HCT116 (cell line): ENCODE measurements around the gene ALDH7A1. TPM values are rescaled to one million over a fixed set of nuclear protein-coding genes. Genes with fewer than 3 reads are reported as not detected.

Source experiments
- ATAC-seq: fragments of 200-7000 bp; cut with Tn5 transposase; 2 replicates; pipeline ENCODE4 v1.9.1; 2020; ENCODE audit warnings: mild to moderate bottlenecking, moderate library complexity
- BruUV-seq: library from RNA; stranded (reverse); fragments of 400-500 nt; replicated peaks from 2 replicates; lab custom pipeline; 2021; lab: Mats Ljungman, UMichigan
- CTCF ChIA-PET: fragments of 300-600 bp; sonication (Branson Sonifier 250); formaldehyde crosslinking; loops from one replicate; lab custom pipeline; 2021; ENCODE audit warnings: antibody characterized with exemption; lab: Charles Lee
- POLR2A ChIA-PET: fragments of 300-600, 350-600 bp; sonication (Branson Sonifier 250); formaldehyde crosslinking; loops from one replicate; lab custom pipeline; 2021; ENCODE audit warnings: antibody characterized with exemption; lab: Charles Lee
- RAD21 ChIA-PET, 2 experiments: fragments of 300-600 bp; sonication (Branson Sonifier 250); formaldehyde crosslinking; loops; one replicate each; lab custom pipeline; 2023; ENCODE audit warnings: low total read pairs in 2 of 2; ENCODE audit not compliant: uncharacterized antibody in 2 of 2, unreplicated experiment in 2 of 2, low non-redundant PET in 1 of 2; lab: Charles Lee
- DNase-seq: peaks from one replicate; pipeline ENCODE4 v3.0.0-alpha.2; 2010; ENCODE audit warnings: low read depth, low spot score
- H2AFZ ChIP-seq: fragments of 200-600 bp; shearing (Covaris generic), sonication (generic); 2 replicates; pipeline ENCODE4 v1.6.1; 2017; ENCODE audit warnings: low read depth, mixed run types, mixed read lengths, antibody characterized with exemption, low read length; ENCODE audit not compliant: poor library complexity, severe bottlenecking
- H3K27ac ChIP-seq: 2 replicates; pipeline ENCODE4 v1.5.1; 2012; ENCODE audit warnings: low read depth, low read length
- H3K27me3 ChIP-seq: fragments of 200-600 bp; sonication (generic); 2 replicates; pipeline ENCODE4 v1.6.1; 2016; ENCODE audit warnings: mixed run types, low read length, mixed read lengths; ENCODE audit not compliant: insufficient read depth
- H3K36me3 ChIP-seq, 2 experiments: fragments of 200-500 bp in 1 of 2; fragments of 200-600 bp in 1 of 2; sonication (Bioruptor generic) in 1 of 2; sonication (generic) in 1 of 2; 2 replicates each; pipeline versions ENCODE4 v1.5.1 to v1.6.1; 2014 to 2016; ENCODE audit warnings: low read length in 2 of 2, inconsistent platforms in 1 of 2, mixed read lengths in 1 of 2, mixed run types in 1 of 2; ENCODE audit not compliant: insufficient read depth in 2 of 2, control insufficient read depth in 1 of 2
- H3K4me1 ChIP-seq, 2 experiments: fragments of 200-600 bp in 1 of 2; sonication (generic) in 1 of 2; 2 replicates each; pipeline versions ENCODE4 v1.5.1 to v1.6.1; 2012 to 2017; ENCODE audit warnings: low read length in 2 of 2, inconsistent platforms in 1 of 2, mild to moderate bottlenecking in 1 of 2, mixed read lengths in 1 of 2, mixed run types in 1 of 2, moderate library complexity in 1 of 2; ENCODE audit not compliant: insufficient read depth in 2 of 2, control insufficient read depth in 1 of 2
- H3K4me2 ChIP-seq: fragments of 200-600 bp; sonication (generic); 2 replicates; pipeline ENCODE4 v1.6.1; 2017; ENCODE audit warnings: mixed run types, low read length, mixed read lengths
- H3K4me3 ChIP-seq, 2 experiments: fragments of 200-600 bp in 1 of 2; sonication (generic) in 1 of 2; replicated peaks in 1 of 2; 2 replicates each; pipeline ENCODE4 v1.5.1; 2011 to 2016; ENCODE audit warnings: low read length in 2 of 2, control low read depth in 1 of 2, low read depth in 1 of 2, mild to moderate bottlenecking in 1 of 2, mixed read lengths in 1 of 2, mixed run types in 1 of 2
- H3K79me2 ChIP-seq: fragments of 200-600 bp; sonication (generic); 2 replicates; pipeline ENCODE4 v1.6.1; 2017; ENCODE audit warnings: mild to moderate bottlenecking, mixed run types, low read length, moderate library complexity, mixed read lengths; ENCODE audit not compliant: insufficient read depth
- H3K9ac ChIP-seq: fragments of 200-600 bp; sonication (generic); 2 replicates; pipeline ENCODE4 v1.6.1; 2016; ENCODE audit warnings: low read length, mixed read lengths
- H3K9me2 ChIP-seq: fragments of 200-600 bp; sonication (generic), shearing (Covaris generic); 2 replicates; pipeline ENCODE4 v1.6.1; 2017; ENCODE audit warnings: mixed run types, mild to moderate bottlenecking, moderate library complexity; ENCODE audit not compliant: insufficient read depth
- H3K9me3 ChIP-seq, 2 experiments: fragments of 200-500 bp in 1 of 2; fragments of 200-600 bp in 1 of 2; sonication (Bioruptor generic) in 1 of 2; sonication (generic) in 1 of 2; 2 replicates each; pipeline ENCODE4 v1.6.1; 2014 to 2017; ENCODE audit warnings: low read length in 2 of 2, mixed read lengths in 2 of 2, inconsistent platforms in 1 of 2, low read depth in 1 of 2, mild to moderate bottlenecking in 1 of 2, mixed run types in 1 of 2, moderate library complexity in 1 of 2; ENCODE audit not compliant: control insufficient read depth in 1 of 2, insufficient read depth in 1 of 2
- H4K20me1 ChIP-seq: fragments of 200-600 bp; sonication (generic), shearing (Covaris generic); 2 replicates; pipeline ENCODE4 v1.6.1; 2017; ENCODE audit warnings: mixed run types, mild to moderate bottlenecking, moderate library complexity; ENCODE audit not compliant: insufficient read depth
- CEBPB ChIP-seq: IDR thresholded peaks from 2 replicates; pipeline ENCODE4 v1.6.1; 2012; ENCODE audit warnings: low read depth
- EZH2 ChIP-seq: fragments of 200-600 bp; sonication (generic); IDR thresholded peaks from 2 replicates; pipeline ENCODE4 v1.6.1; 2017; ENCODE audit warnings: antibody characterized with exemption, mixed run types
- POLR2A ChIP-seq: IDR thresholded peaks from 2 replicates; pipeline ENCODE4 v1.7.0; 2011; ENCODE audit warnings: borderline replicate concordance; ENCODE audit not compliant: insufficient read depth, insufficient read length; ENCODE audit errors: extremely low read depth
- POLR2AphosphoS5 ChIP-seq: IDR thresholded peaks from 2 replicates; pipeline ENCODE4 v1.6.1; 2011; ENCODE audit warnings: mild to moderate bottlenecking, low read depth, low read length, moderate library complexity
- ZFX ChIP-seq: fragments of 450-650 bp; IDR thresholded peaks from 2 replicates; pipeline ENCODE4 v1.6.1; 2017
- intact Hi-C: fragments of 100-400 bp; cut with micrococcal nuclease; formaldehyde crosslinking; loops from 2 replicates; pipeline ENCODE4 v1.10.0; 2022
- total RNA-seq: library from RNA; stranded (reverse); gene quantifications from one replicate; pipeline ENCODE4 v1.2.1, GENCODE V29; 2021; ENCODE audit not compliant: unreplicated experiment

The ALDH7A1 gene
- total RNA-seq, 1 experiment from 2014 or later, result 93.2 TPM

DNA sequence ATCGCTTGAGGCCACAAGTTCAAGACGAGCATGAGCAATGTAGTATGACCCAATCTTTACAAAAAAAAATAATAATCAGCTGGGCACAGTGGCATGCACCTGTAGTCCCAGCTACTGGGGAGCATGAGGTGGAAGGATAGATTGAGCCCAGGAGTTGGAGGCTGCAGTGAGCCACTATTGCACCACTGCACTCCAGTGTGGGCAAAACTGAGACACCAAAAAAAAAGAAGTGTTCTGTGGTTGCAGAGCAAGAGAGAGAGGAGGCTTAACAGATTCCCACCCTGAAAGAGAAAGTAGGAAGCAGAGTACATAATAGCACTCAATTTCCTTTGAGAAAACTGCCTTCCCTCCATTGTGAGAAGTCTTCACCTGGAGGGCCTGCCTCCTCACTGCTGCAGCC lies 52.6 kb downstream of the ALDH7A1 start:
- H3K36me3 ChIP-seq, result 0 out of 4 replicates have a peak, but pooled peaks cover 0 to 3% of the 10 kb centered on the region in 2 experiments
- no peaks in the 10 kb centered on the region for H3K27me3 ChIP-seq
- no peak overlapping the region for H3K9ac ChIP-seq
- no peaks in the 10 kb centered on the region for H4K20me1 ChIP-seq
- RAD21 ChIA-PET, result no interaction called here
- H3K27ac ChIP-seq, result no peak overlapping the region
- H2AFZ ChIP-seq, result no peak overlapping the region
- POLR2A ChIA-PET, result no interaction called here
- no peak for ATAC-seq
- no peak for DNase-seq
- intact Hi-C loops, result loop anchor here (5.0 kb wide), 1 partner anchor 950 kb away; no protein-coding TSS in a partner anchor
- H3K9me3 ChIP-seq, result no peaks in the 10 kb centered on the region
- CTCF ChIA-PET, result interaction anchor here (0.6 to 1.1 kb wide), 3 partner anchors 10 to 189 kb away, joined by 3 to 5 read pairs (median 4); no protein-coding TSS in a partner anchor
- H3K4me1 ChIP-seq, result peaks cover 0 to 4% of the 10 kb centered on the region in 2 experiments; a peak in 2 of 4 replicates
- H3K4me3 ChIP-seq, result no peak overlapping the region
- no peak for TF ChIP-seq CEBPB
- TF ChIP-seq ZFX, result no peak
- TF ChIP-seq EZH2, result no peak
- TF ChIP-seq, all 23 proteins: peak for 0
- Histone ChIP-seq H3K9me2 (no peaks in the 10 kb centered on the region), H3K4me2 (no peak overlapping the region), H3K79me2 (no peaks in the 10 kb centered on the region)
- no TSS peak for BruUV-seq

DNA sequence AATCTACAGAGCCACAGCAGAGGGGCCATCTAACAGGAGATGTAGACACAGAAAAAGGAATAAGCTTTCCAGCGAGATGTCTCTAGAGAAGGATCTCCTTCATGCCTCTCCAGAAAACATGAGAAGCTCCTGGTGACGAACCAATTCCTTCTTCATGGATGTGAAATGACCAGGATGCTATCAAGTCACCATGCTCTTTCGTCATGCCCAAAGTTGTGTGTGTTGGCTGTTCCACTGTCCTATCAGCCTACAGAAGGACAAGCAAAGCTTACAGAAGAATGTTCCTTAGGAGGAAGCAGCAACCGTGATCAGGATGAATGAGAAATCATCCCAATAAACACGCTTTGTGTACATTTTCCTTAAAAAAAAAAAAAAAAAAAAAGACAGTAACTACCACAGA lies 54.4 kb downstream of the ALDH7A1 start:
- H3K79me2 ChIP-seq, result no peaks in the 10 kb centered on the region
- H3K9me2 ChIP-seq, result no peaks in the 10 kb centered on the region
- H3K36me3 ChIP-seq, result 0 out of 4 replicates have a peak, but pooled peaks cover 0 to 3% of the 10 kb centered on the region in 2 experiments
- no peaks in the 10 kb centered on the region for H3K27me3 ChIP-seq
- no peak overlapping the region for H3K4me2 ChIP-seq
- no peaks in the 10 kb centered on the region for H4K20me1 ChIP-seq
- no peak for TF ChIP-seq POLR2A
- TF ChIP-seq POLR2AphosphoS5, result no peak
- intact Hi-C loops, result loop anchor here (5.0 kb wide), 1 partner anchor 952 kb away; no protein-coding TSS in a partner anchor
- no peak overlapping the region for H3K27ac ChIP-seq
- H2AFZ ChIP-seq, result no peak overlapping the region
- ATAC-seq (no peak), DNase-seq (no peak)
- no TSS peak for BruUV-seq
- peaks cover 0 to 4% of the 10 kb centered on the region in 2 experiments; a peak in 2 of 4 replicates for H3K4me1 ChIP-seq
- POLR2A ChIA-PET, result no interaction called here
- H3K4me3 ChIP-seq, result no peak overlapping the region
- H3K9me3 ChIP-seq, result no peaks in the 10 kb centered on the region
- no peak overlapping the region for H3K9ac ChIP-seq
- CTCF ChIA-PET, result interaction anchor here (0.9 to 1.2 kb wide), 3 partner anchors 183 to 203 kb away, joined by 3 read pairs; no protein-coding TSS in a partner anchor
- RAD21 ChIA-PET, result no interaction called here
